Sigmoid colon (tissue), 3 donors: Measurements from ENCODE around the gene ABCB1.

Source experiments
- POLR2A ChIP-seq, 2 donors: fragments of 450-650 bp; IDR thresholded peaks; one replicate each; pipeline ENCODE4 v1.6.1; 2016; ENCODE audit warnings: antibody characterized with exemption in 2 of 2, mild to moderate bottlenecking in 2 of 2, moderate library complexity in 2 of 2
- TF ChIP-seq, protein P1 (sequence below), 4 experiments: fragments of 450-650 bp in 3 of 4; fragments of 200-600 bp in 1 of 4; IDR thresholded peaks; one replicate each; pipeline ENCODE4 v1.5.1; 2016 to 2019; ENCODE audit warnings: antibody characterized with exemption in 4 of 4, mild to moderate bottlenecking in 3 of 4, moderate library complexity in 2 of 4

GRCh38 chr7:87534072-87534471 is 66.6 kb downstream of the ABCB1 start:
- TF ChIP-seq, protein P1, sequence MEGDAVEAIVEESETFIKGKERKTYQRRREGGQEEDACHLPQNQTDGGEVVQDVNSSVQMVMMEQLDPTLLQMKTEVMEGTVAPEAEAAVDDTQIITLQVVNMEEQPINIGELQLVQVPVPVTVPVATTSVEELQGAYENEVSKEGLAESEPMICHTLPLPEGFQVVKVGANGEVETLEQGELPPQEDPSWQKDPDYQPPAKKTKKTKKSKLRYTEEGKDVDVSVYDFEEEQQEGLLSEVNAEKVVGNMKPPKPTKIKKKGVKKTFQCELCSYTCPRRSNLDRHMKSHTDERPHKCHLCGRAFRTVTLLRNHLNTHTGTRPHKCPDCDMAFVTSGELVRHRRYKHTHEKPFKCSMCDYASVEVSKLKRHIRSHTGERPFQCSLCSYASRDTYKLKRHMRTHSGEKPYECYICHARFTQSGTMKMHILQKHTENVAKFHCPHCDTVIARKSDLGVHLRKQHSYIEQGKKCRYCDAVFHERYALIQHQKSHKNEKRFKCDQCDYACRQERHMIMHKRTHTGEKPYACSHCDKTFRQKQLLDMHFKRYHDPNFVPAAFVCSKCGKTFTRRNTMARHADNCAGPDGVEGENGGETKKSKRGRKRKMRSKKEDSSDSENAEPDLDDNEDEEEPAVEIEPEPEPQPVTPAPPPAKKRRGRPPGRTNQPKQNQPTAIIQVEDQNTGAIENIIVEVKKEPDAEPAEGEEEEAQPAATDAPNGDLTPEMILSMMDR (IDR thresholded peaks at IDR 0.05) = no peak
- TF ChIP-seq POLR2A (IDR thresholded peaks at IDR 0.05) = no peak
